GM12878 (cell line): ENCODE measurements around the gene ZNF644. TPM values are rescaled to one million over a fixed set of nuclear protein-coding genes. Genes with fewer than 3 reads are reported as not detected.

Experiments used
- ATAC-seq: fragments of 200-7000 bp; cut with Tn5 transposase; 3 replicates; pipeline ENCODE4 v1.9.1; 2020; ENCODE audit warnings: mild to moderate bottlenecking, moderate library complexity
- Bru-seq: library from RNA; stranded (reverse); fragments of 400-500 nt; gene quantifications from one replicate; lab custom pipeline; 2021; lab: Mats Ljungman, UMichigan
- BruChase-seq, 2 experiments: library from RNA; stranded (reverse); fragments of 400-500 nt; gene quantifications; one replicate each; lab custom pipeline; 2021; lab: Mats Ljungman, UMichigan
- BruUV-seq: library from RNA; stranded (reverse); fragments of 400-500 nt; replicated peaks from 2 replicates; lab custom pipeline; 2021; lab: Mats Ljungman, UMichigan
- CTCF ChIA-PET: fragments of 300-600 bp; sonication (Branson Sonifier 250); formaldehyde crosslinking; extraction: SDS; loops from one replicate; lab custom pipeline; 2021; ENCODE audit warnings: inconsistent platforms; lab: Yijun Ruan, JAX
- POLR2A ChIA-PET: fragments of 350-600 bp; formaldehyde crosslinking; extraction: SDS; loops from one replicate; lab custom pipeline; 2021; ENCODE audit warnings: inconsistent platforms; lab: Charles Lee
- RAD21 ChIA-PET: fragments of 300-600 bp; sonication (Branson Sonifier 250); formaldehyde crosslinking; loops from one replicate; lab custom pipeline; 2023; ENCODE audit warnings: antibody characterized with exemption; ENCODE audit not compliant: unreplicated experiment; lab: Charles Lee
- SMC1A ChIA-PET: fragments of 300-600 bp; sonication (Branson Sonifier 250); formaldehyde crosslinking; loops from one replicate; lab custom pipeline; 2023; ENCODE audit not compliant: unreplicated experiment, uncharacterized antibody; lab: Charles Lee
- DNase-seq: peaks from one replicate; pipeline ENCODE4 v3.0.0-alpha.2; 2011; ENCODE audit warnings: low read depth, low spot score
- FAIRE-seq: peaks from 3 replicates; lab custom pipeline; 2011; peaks lifted over from hg19 to GRCh38; lab: Jason Lieb, UNC
- H2AFZ ChIP-seq: 2 replicates; pipeline ENCODE4 v1.6.0; 2011; ENCODE audit warnings: low read depth, low read length, control low read depth; ENCODE audit not compliant: control insufficient read depth
- H3K27ac ChIP-seq: 2 replicates; pipeline ENCODE4 v1.5.1; 2011; ENCODE audit warnings: control low read depth; ENCODE audit not compliant: control insufficient read depth, insufficient read depth
- H3K27me3 ChIP-seq, 2 experiments: replicated peaks in 1 of 2; 2 replicates each; pipeline versions ENCODE4 v1.6.0 to v1.6.1; 2011; ENCODE audit warnings: low read length in 1 of 2; ENCODE audit not compliant: control insufficient read depth in 2 of 2, insufficient read depth in 2 of 2
- H3K36me3 ChIP-seq, 2 experiments: 2 replicates each; pipeline ENCODE4 v1.5.1; 2011; ENCODE audit warnings: low read length in 1 of 2; ENCODE audit not compliant: control insufficient read depth in 2 of 2, insufficient read depth in 2 of 2
- H3K4me1 ChIP-seq: 2 replicates; pipeline ENCODE4 v1.6.1; 2011; ENCODE audit warnings: mild to moderate bottlenecking, low read length, moderate library complexity, mixed read lengths; ENCODE audit not compliant: control insufficient read depth, insufficient read depth
- H3K4me2 ChIP-seq: 2 replicates; pipeline ENCODE4 v1.6.0; 2011; ENCODE audit warnings: control low read depth; ENCODE audit not compliant: control insufficient read depth, insufficient read depth
- H3K4me3 ChIP-seq: fragments of 200-600 bp; sonication (generic); 2 replicates; pipeline ENCODE4 v1.5.1; 2016
- H3K79me2 ChIP-seq: 2 replicates; pipeline ENCODE4 v1.6.0; 2011; ENCODE audit warnings: low read length; ENCODE audit not compliant: control insufficient read depth, insufficient read depth
- H3K9ac ChIP-seq: 2 replicates; pipeline ENCODE4 v1.8.0; 2011; ENCODE audit warnings: low read length, control low read depth, mixed read lengths; ENCODE audit not compliant: control insufficient read depth, insufficient read depth
- H3K9me3 ChIP-seq: replicated peaks from 3 replicates; pipeline ENCODE4 v1.5.1; 2011; ENCODE audit warnings: mild to moderate bottlenecking, low read length; ENCODE audit not compliant: control insufficient read depth, insufficient read depth
- H4K20me1 ChIP-seq: 2 replicates; pipeline ENCODE4 v1.6.0; 2011; ENCODE audit not compliant: control insufficient read depth, insufficient read depth
- BHLHE40 ChIP-seq, 2 experiments: fragments of 450-650 bp in 1 of 2; IDR thresholded peaks; 2 replicates each; pipeline ENCODE4 v1.6.1; 2011 to 2017; ENCODE audit warnings: low read depth in 2 of 2, borderline replicate concordance in 1 of 2, improper control_type of control experiment in 1 of 2, low read length in 1 of 2, mild to moderate bottlenecking in 1 of 2
- FOXK2 ChIP-seq: fragments of 450-650 bp; IDR thresholded peaks from 2 replicates; pipeline ENCODE4 v1.6.1; 2017; ENCODE audit warnings: mild to moderate bottlenecking, moderate library complexity
- JUNB ChIP-seq: IDR thresholded peaks from 2 replicates; pipeline ENCODE4 v1.6.1; 2016; ENCODE audit warnings: antibody characterized with exemption, mild to moderate bottlenecking
- TAF1 ChIP-seq: IDR thresholded peaks from 2 replicates; pipeline ENCODE4 v1.6.1; 2011; ENCODE audit warnings: mild to moderate bottlenecking, low read depth, low read length, borderline replicate concordance
- WRNIP1 ChIP-seq: IDR thresholded peaks from 2 replicates; pipeline ENCODE4 v1.6.1; 2011; ENCODE audit warnings: low read depth, low read length, improper control_type of control experiment, borderline replicate concordance
- ZBED1 ChIP-seq: IDR thresholded peaks from 2 replicates; pipeline ENCODE4 v1.6.1; 2016; ENCODE audit warnings: borderline replicate concordance
- ZNF592 ChIP-seq: fragments of 450-650 bp; IDR thresholded peaks from 2 replicates; pipeline ENCODE4 v1.6.1; 2017; ENCODE audit warnings: mild to moderate bottlenecking, moderate library complexity
- WGBS: methylation state at CpG from one replicate; pipeline ENCODE4 v1.1.6; 2016; ENCODE audit warnings: low lambda C conversion rate; ENCODE audit not compliant: insufficient replicate concordance, insufficient coverage; ENCODE audit errors: missing lambda C conversion rate; 5-methylcytosine and 5-hydroxymethylcytosine counted together
- in situ Hi-C: fragments of 300-500 bp; cut with MboI; formaldehyde crosslinking; loops from 9 replicates; pipeline ENCODE4 v1.14.3; 2018; ENCODE audit warnings: mixed read lengths
- intact Hi-C: fragments of 100-400 bp; cut with micrococcal nuclease; formaldehyde crosslinking; loops from one replicate; pipeline ENCODE4 v1.14.2; 2022; ENCODE audit not compliant: unreplicated experiment
- long read RNA-seq, 2 experiments: library from polyadenylated mRNA; unstranded; transcript quantifications; one replicate each; pipeline ENCODE4 v2.0.0, GENCODE V29; 2019 to 2020
- polyA minus RNA-seq, 3 experiments: library from RNA; depleted of rRNA, polyadenylated mRNA; stranded (reverse); fragments of >200 nt; gene quantifications; 2 replicates each; pipeline ENCODE4 v1.2.3, GENCODE V29; 2011
- polyA plus RNA-seq, 11 experiments: library from polyadenylated mRNA; depleted of rRNA in 4 of 11; unstranded in 6 of 11; stranded (reverse) in 5 of 11; fragments of >200 nt; fragmentation: Nextera tagmentation in 4 of 11; fragmentation: Illumina TruSeq in 1 of 11; extraction: Ambion mirVana in 4 of 11; extraction: Trizol in 1 of 11; gene quantifications; 1 replicate in 1 of 11; 2 replicates in 10 of 11; pipeline versions ENCODE4 v1.2.1 to v1.2.3, GENCODE V29; 2011 to 2016; ENCODE audit warnings: inconsistent platforms in 2 of 11, missing spikeins in 2 of 11, low read depth in 1 of 11
- total RNA-seq, 4 experiments: library from RNA; depleted of rRNA in 3 of 4; stranded (reverse); fragments of >200 nt in 3 of 4; fragmentation: Illumina TruSeq in 1 of 4; extraction: Trizol in 1 of 4; gene quantifications; 2 replicates each; pipeline versions ENCODE4 v1.2.1 to v1.2.3, GENCODE V29; 2013 to 2021
- TF ChIP-seq, protein P1 (sequence below): fragments of 450-650 bp; IDR thresholded peaks from 2 replicates; pipeline ENCODE4 v1.6.1; 2014; ENCODE audit warnings: mild to moderate bottlenecking
- TF ChIP-seq, protein P2 (sequence below), 3 experiments: IDR thresholded peaks in 2 of 3; conservative IDR thresholded peaks in 1 of 3; 2 replicates each; pipeline ENCODE4 v1.5.1; 2011; ENCODE audit warnings: low read depth in 3 of 3, low read length in 3 of 3, mild to moderate bottlenecking in 3 of 3, control low read depth in 2 of 3, moderate library complexity in 2 of 3, inconsistent platforms in 1 of 3, mixed read lengths in 1 of 3; ENCODE audit not compliant: control insufficient read depth in 2 of 3, insufficient read depth in 1 of 3; ENCODE audit errors: extremely low read depth in 1 of 3

The ZNF644 gene
- 372 and 377 TPM in 2 replicates for total RNA-seq (2013; cell fraction: nucleolus; rRNA removed)
- total RNA-seq (2014; rRNA removed) (34.5 and 40.6 TPM in 2 replicates), total RNA-seq (2014; rRNA removed; fragmentation: Illumina TruSeq; extraction: Trizol) (55.3 and 61.5 TPM in 2 replicates), total RNA-seq (2021) (34.5 and 36.0 TPM in 2 replicates), polyA plus RNA-seq (2011; rRNA removed) (26.7 and 43.1 TPM in 2 replicates), polyA plus RNA-seq (2014; fragmentation: Illumina TruSeq; extraction: Trizol) (24.1 and 33.3 TPM in 2 replicates), polyA plus RNA-seq (2014; fragmentation: Nextera tagmentation; extraction: Ambion mirVana) (10 to 100 TPM; 28.1 to 34.4 TPM), polyA plus RNA-seq (2014; rRNA removed) (14.4 and 17.7 TPM in 2 replicates), polyA plus RNA-seq (2016; fragmentation: Nextera tagmentation; extraction: Ambion mirVana) (10 to 100 TPM; 27.7 to 30.8 TPM), polyA minus RNA-seq (2011; rRNA and poly(A)+ RNA removed) (67.0 and 86.5 TPM in 2 replicates), Bru-seq, nascent RNA (percentile 97 among the genes with signal in this experiment), BruChase-seq, experiment 1, labeled RNA remaining after a 6-hour chase (percentile 91 among the genes with signal in this experiment), BruChase-seq, experiment 2, labeled RNA remaining after a 2-hour chase (percentile 94 among the genes with signal in this experiment)
- 6.4 TPM for polyA plus RNA-seq (2011; ENCODE audit: low read depth)
- polyA plus RNA-seq (2011; cell fraction: cytosol; rRNA removed) = 7.2 and 8.1 TPM in 2 replicates
- polyA plus RNA-seq (2011; cell fraction: nucleus; rRNA removed) = 28.8 and 30.8 TPM in 2 replicates
- 13.3 and 14.2 TPM in 2 replicates for polyA plus RNA-seq (2012)
- polyA minus RNA-seq (2011; cell fraction: cytosol; rRNA and poly(A)+ RNA removed) = 15.5 and 17.4 TPM in 2 replicates
- polyA minus RNA-seq (2011; cell fraction: nucleus; rRNA and poly(A)+ RNA removed) = 93.1 and 154 TPM in 2 replicates
- long read RNA-seq, experiment 1, transcript ZNF644-211 (3 exons, 514 nt) = major isoform, 7 of 21 reads
- long read RNA-seq, experiment 1, partial matches to known transcripts = 4 of 21 reads
- long read RNA-seq, experiment 1, other reads (novel, unspliced or antisense) = 7 of 21 reads
- long read RNA-seq, experiment 2, transcript ZNF644-211 (3 exons, 514 nt) = major isoform, 48 of 99 reads
- long read RNA-seq, experiment 2, partial matches to known transcripts = 21 of 99 reads
- long read RNA-seq, experiment 2, other reads (novel, unspliced or antisense) = 24 of 99 reads

DNA sequence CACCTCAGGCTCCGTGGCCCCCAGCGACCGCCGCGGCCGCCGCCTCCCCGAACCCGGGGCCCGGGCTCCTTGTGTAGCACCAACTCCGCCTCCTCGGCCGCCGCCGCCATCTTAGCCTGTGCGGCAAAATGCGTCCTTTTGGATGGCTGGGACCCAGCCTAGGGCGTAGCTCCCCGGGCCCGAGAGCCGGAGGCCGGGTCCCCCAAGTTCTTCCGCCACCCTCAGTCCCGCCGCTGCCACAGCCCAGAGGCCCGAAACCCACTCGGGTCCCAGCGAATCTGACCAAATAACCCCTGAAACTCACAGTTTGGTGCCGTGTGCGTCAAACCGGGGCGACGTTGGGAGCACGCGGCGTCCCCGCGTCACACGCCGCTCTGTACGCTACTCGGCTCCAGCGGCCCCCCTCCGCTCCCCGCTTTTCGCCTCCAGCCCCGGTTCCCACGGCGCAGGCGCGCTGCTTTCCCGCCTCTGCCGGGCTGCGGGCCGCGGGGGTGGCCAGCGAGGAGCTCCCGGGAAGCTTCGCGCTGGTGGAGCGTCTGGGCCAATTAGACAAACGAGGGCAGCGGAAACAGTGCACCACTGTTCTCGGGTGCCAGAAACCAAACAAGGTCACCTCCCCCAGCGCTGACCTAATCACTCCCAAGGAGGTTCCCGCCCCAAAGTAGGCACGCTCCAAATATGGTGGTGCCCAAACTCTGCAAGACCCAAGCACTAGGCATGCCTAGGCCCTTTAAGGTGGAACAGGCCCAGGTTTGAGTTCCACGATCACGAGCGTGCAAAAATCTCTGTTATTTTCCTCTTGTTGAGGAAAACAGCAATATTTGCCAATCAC, at the start of gene ZNF644:
ZNF644 (minus strand) TSS at position 350 of the 832 bp plus-strand sequence. CDS start 39,682 bp downstream, outside the sequence.
- Histone ChIP-seq H3K27ac (peak within 1 kb of the TSS; percentile 97), H3K9ac (peak within 1 kb of the TSS; percentile 94), H3K79me2 (peaks cover 45% of the 10 kb centered on the region), H2AFZ (peak within 1 kb of the TSS; percentile 81), H4K20me1 (no peaks in the 10 kb centered on the region), H3K4me3 (peak within 1 kb of the TSS; percentile 70), H3K4me2 (peak within 1 kb of the TSS; percentile 74), H3K9me3 (no peaks in the 10 kb centered on the region), H3K36me3 (no peaks in the 10 kb centered on the region), H3K4me1 (peaks cover 12% of the 10 kb centered on the region), H3K27me3 (no peaks in the 10 kb centered on the region)
- intact Hi-C loops (loop anchor here (5.0 kb wide), 1 partner anchor 35 kb away; no protein-coding TSS in a partner anchor), in situ Hi-C loops (no loop called here)
- FAIRE-seq (peak; percentile 86), DNase-seq (peak; percentile 89), ATAC-seq (peak; percentile 84)
- SMC1A ChIA-PET = interaction anchor here (0.7 to 1.5 kb wide), 4 partner anchors 12 to 144 kb away, joined by 3 to 10 read pairs (median 4); no protein-coding TSS in a partner anchor
- CTCF ChIA-PET = interaction anchor here (1.0 to 3.0 kb wide), 2 partner anchors 144 to 545 kb away, joined by 3 to 23 read pairs; no protein-coding TSS in a partner anchor
- 1% methylated on average over 67 of the region's 70 CpGs for WGBS
- POLR2A ChIA-PET = interaction anchor here (0.6 to 1.6 kb wide), 2 partner anchors 11 to 525 kb away, joined by 3 to 4 read pairs; no protein-coding TSS in a partner anchor
- BruUV-seq = TSS peak; percentile 67
- RAD21 ChIA-PET = interaction anchor here (0.6 to 4.1 kb wide), 6 partner anchors 33 to 543 kb away, joined by 4 to 46 read pairs (median 6); no protein-coding TSS in a partner anchor
- TF ChIP-seq, protein P1, sequence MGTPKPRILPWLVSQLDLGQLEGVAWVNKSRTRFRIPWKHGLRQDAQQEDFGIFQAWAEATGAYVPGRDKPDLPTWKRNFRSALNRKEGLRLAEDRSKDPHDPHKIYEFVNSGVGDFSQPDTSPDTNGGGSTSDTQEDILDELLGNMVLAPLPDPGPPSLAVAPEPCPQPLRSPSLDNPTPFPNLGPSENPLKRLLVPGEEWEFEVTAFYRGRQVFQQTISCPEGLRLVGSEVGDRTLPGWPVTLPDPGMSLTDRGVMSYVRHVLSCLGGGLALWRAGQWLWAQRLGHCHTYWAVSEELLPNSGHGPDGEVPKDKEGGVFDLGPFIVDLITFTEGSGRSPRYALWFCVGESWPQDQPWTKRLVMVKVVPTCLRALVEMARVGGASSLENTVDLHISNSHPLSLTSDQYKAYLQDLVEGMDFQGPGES = no peak
- TF ChIP-seq TAF1 = peak; percentile 52
- TF ChIP-seq, protein P2, sequence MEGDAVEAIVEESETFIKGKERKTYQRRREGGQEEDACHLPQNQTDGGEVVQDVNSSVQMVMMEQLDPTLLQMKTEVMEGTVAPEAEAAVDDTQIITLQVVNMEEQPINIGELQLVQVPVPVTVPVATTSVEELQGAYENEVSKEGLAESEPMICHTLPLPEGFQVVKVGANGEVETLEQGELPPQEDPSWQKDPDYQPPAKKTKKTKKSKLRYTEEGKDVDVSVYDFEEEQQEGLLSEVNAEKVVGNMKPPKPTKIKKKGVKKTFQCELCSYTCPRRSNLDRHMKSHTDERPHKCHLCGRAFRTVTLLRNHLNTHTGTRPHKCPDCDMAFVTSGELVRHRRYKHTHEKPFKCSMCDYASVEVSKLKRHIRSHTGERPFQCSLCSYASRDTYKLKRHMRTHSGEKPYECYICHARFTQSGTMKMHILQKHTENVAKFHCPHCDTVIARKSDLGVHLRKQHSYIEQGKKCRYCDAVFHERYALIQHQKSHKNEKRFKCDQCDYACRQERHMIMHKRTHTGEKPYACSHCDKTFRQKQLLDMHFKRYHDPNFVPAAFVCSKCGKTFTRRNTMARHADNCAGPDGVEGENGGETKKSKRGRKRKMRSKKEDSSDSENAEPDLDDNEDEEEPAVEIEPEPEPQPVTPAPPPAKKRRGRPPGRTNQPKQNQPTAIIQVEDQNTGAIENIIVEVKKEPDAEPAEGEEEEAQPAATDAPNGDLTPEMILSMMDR (IDR thresholded peaks at IDR 0.05 in 2 of 3, conservative IDR thresholded peaks at IDR 0.05 in 1 of 3; ENCODE audit: control insufficient read depth in 2 of 3, extremely low read depth in 1 of 3, insufficient read depth in 1 of 3, low read depth in 3 of 3, low read length in 3 of 3) = no peak
- TF ChIP-seq BHLHE40 (IDR thresholded peaks at IDR 0.05; ENCODE audit: borderline replicate concordance in 1 of 2, low read depth in 2 of 2, low read length in 1 of 2) = peak; percentile 70 to 81
- no peak for TF ChIP-seq ZBED1
- no peak for TF ChIP-seq ZNF592
- no peak for TF ChIP-seq JUNB
- no peak for TF ChIP-seq FOXK2
- TF ChIP-seq WRNIP1 = peak; percentile 99; the same call in 1 of the 2 replicates
